KMS-11 (cell line): ENCODE measurements around the gene UMAD1.

Experiments
- H2AFZ ChIP-seq: fragments of 200-600 bp; sonication (generic); 2 replicates; pipeline ENCODE4 v1.6.1; 2016; ENCODE audit warnings: antibody characterized with exemption, mixed run types, low read depth
- H3K27ac ChIP-seq: fragments of 200-600 bp; sonication (generic); 2 replicates; pipeline ENCODE4 v1.6.1; 2016; ENCODE audit warnings: mild to moderate bottlenecking, mixed run types
- H3K27me3 ChIP-seq: fragments of 200-600 bp; sonication (generic); 2 replicates; pipeline ENCODE4 v1.6.1; 2017; ENCODE audit warnings: mild to moderate bottlenecking, low read depth, mixed run types, moderate library complexity; ENCODE audit not compliant: insufficient read depth
- H3K36me3 ChIP-seq: fragments of 200-600 bp; sonication (generic); 2 replicates; pipeline ENCODE4 v1.6.1; 2017; ENCODE audit warnings: mild to moderate bottlenecking, mixed run types; ENCODE audit not compliant: insufficient read depth
- H3K4me1 ChIP-seq: fragments of 200-600 bp; sonication (generic); 2 replicates; pipeline ENCODE4 v1.6.1; 2016; ENCODE audit warnings: mild to moderate bottlenecking, low read depth, mixed run types; ENCODE audit not compliant: poor library complexity, severe bottlenecking
- H3K4me2 ChIP-seq: fragments of 200-600 bp; sonication (generic); 2 replicates; pipeline ENCODE4 v1.7.0; 2016; ENCODE audit warnings: mild to moderate bottlenecking, mixed run types
- H3K4me3 ChIP-seq: fragments of 200-600 bp; sonication (generic); IDR thresholded peaks from 2 replicates; pipeline ENCODE4 v1.6.1; 2017; ENCODE audit warnings: low read depth, low read length, mixed read lengths; ENCODE audit not compliant: insufficient read depth
- H3K79me2 ChIP-seq: fragments of 200-600 bp; sonication (generic); 2 replicates; pipeline ENCODE4 v1.6.1; 2016; ENCODE audit warnings: low read depth, mixed run types; ENCODE audit not compliant: insufficient read depth
- H3K9ac ChIP-seq: fragments of 200-600 bp; sonication (generic); 2 replicates; pipeline ENCODE4 v1.6.1; 2016; ENCODE audit warnings: mild to moderate bottlenecking, mixed run types
- H4K20me1 ChIP-seq: fragments of 200-600 bp; sonication (generic); 2 replicates; pipeline ENCODE4 v1.6.1; 2016; ENCODE audit warnings: mild to moderate bottlenecking, mixed run types; ENCODE audit not compliant: insufficient read depth
- CTCF ChIP-seq: fragments of 200-600 bp; sonication (generic); conservative IDR thresholded peaks from 2 replicates; pipeline ENCODE4 v1.6.1; 2017; ENCODE audit warnings: low read depth, mild to moderate bottlenecking, antibody characterized with exemption, low read length, moderate library complexity, mixed read lengths

UMAD1 gene

GRCh38 chr7:7701527-7701926 lies 61.0 kb downstream of the UMAD1 start:
- no peaks in the 10 kb centered on the region for H4K20me1 ChIP-seq
- H3K27ac ChIP-seq: no peak overlapping the region
- H3K4me1 ChIP-seq: peaks cover 7% of the 10 kb centered on the region
- no peaks in the 10 kb centered on the region for H3K27me3 ChIP-seq
- no peak overlapping the region for H3K4me2 ChIP-seq
- no peaks in the 10 kb centered on the region for H3K36me3 ChIP-seq
- no peak overlapping the region for H3K4me3 ChIP-seq
- no peak overlapping the region for H3K9ac ChIP-seq
- no peak overlapping the region for H2AFZ ChIP-seq
- no peaks in the 10 kb centered on the region for H3K79me2 ChIP-seq
- no peak for TF ChIP-seq CTCF

- Histone ChIP-seq H3K4me2 (no peak overlapping the region), H3K79me2 (no peaks in the 10 kb centered on the region), H4K20me1 (no peaks in the 10 kb centered on the region), H3K36me3 (no peaks in the 10 kb centered on the region), H2AFZ (no peak overlapping the region), H3K27ac (no peak overlapping the region), H3K4me3 (no peak overlapping the region), H3K9ac (no peak overlapping the region), H3K4me1 (peaks cover 7% of the 10 kb centered on the region), H3K27me3 (no peaks in the 10 kb centered on the region)
- TF ChIP-seq CTCF: no peak
Measured at GRCh38 chr7:7702826-7703225, 62.3 kb downstream of the UMAD1 start.

- H3K4me1 ChIP-seq: peaks cover 7% of the 10 kb centered on the region
Measured at GRCh38 chr7:7703427-7703826, 62.9 kb downstream of the UMAD1 start.

GRCh38 chr7:7704867-7705266 lies 64.3 kb downstream of the UMAD1 start:
- Histone ChIP-seq H3K27me3 (no peaks in the 10 kb centered on the region), H3K36me3 (no peaks in the 10 kb centered on the region), H2AFZ (no peak overlapping the region), H3K9ac (no peak overlapping the region), H3K27ac (no peak overlapping the region), H4K20me1 (no peaks in the 10 kb centered on the region), H3K79me2 (no peaks in the 10 kb centered on the region), H3K4me3 (no peak overlapping the region), H3K4me2 (no peak overlapping the region), H3K4me1 (peaks cover 4% of the 10 kb centered on the region)
- no peak for TF ChIP-seq CTCF

More at GRCh38 chr7:7703427-7703826, 62.9 kb downstream of the UMAD1 start:
- H4K20me1 ChIP-seq: no peaks in the 10 kb centered on the region
- H3K4me3 ChIP-seq: no peak overlapping the region
- TF ChIP-seq CTCF: no peak
- no peaks in the 10 kb centered on the region for H3K36me3 ChIP-seq
- H2AFZ ChIP-seq: no peak overlapping the region
- H3K9ac ChIP-seq: no peak overlapping the region
- H3K27ac ChIP-seq: no peak overlapping the region
- no peaks in the 10 kb centered on the region for H3K79me2 ChIP-seq
- no peaks in the 10 kb centered on the region for H3K27me3 ChIP-seq
- H3K4me2 ChIP-seq: no peak overlapping the region
